HepG2 (cell line): ENCODE results near the gene PPP2R5E. TPM values are rescaled to one million over a fixed set of nuclear protein-coding genes. Genes with fewer than 3 reads are reported as not detected.

Experiments
- HOXA7 ChIP-seq: sonication (generic); formaldehyde crosslinking; IDR thresholded peaks from 2 replicates; pipeline ENCODE4 v1.8.1; 2022; ENCODE audit warnings: mild to moderate bottlenecking, missing genetic modification reagents, moderate library complexity
- MXI1 ChIP-seq: IDR thresholded peaks from 3 replicates; pipeline ENCODE4 v1.6.1; 2012; ENCODE audit warnings: low read depth, low read length, inconsistent platforms, borderline replicate concordance
- ONECUT2 ChIP-seq: sonication (generic); formaldehyde crosslinking; IDR thresholded peaks from 2 replicates; pipeline ENCODE4 v1.4.0; 2020; ENCODE audit warnings: missing genetic modification reagents
- PTBP1 ChIP-seq: fragments of 200-400 bp; formaldehyde crosslinking; IDR thresholded peaks from 2 replicates; pipeline ENCODE4 v1.6.1; 2018; ENCODE audit warnings: low read length, low read depth; ENCODE audit not compliant: poor library complexity, severe bottlenecking
- RFXAP ChIP-seq: sonication (generic); formaldehyde crosslinking; IDR thresholded peaks from 2 replicates; pipeline ENCODE4 v1.4.0; 2020; ENCODE audit warnings: missing genetic modification reagents, borderline replicate concordance
- RXRB ChIP-seq: IDR thresholded peaks from 2 replicates; pipeline ENCODE4 v1.6.1; 2016; ENCODE audit warnings: borderline replicate concordance, missing genetic modification reagents, missing compliant biosample characterization
- SIX1 ChIP-seq: sonication (generic); formaldehyde crosslinking; IDR thresholded peaks from 2 replicates; pipeline ENCODE4 v1.4.0; 2020; ENCODE audit warnings: missing genetic modification reagents, borderline replicate concordance
- THRA ChIP-seq: sonication (generic); formaldehyde crosslinking; IDR thresholded peaks from 2 replicates; pipeline ENCODE4 v1.4.0; 2020; ENCODE audit warnings: missing genetic modification reagents, borderline replicate concordance
- U2AF1 ChIP-seq: fragments of 200-400 bp; formaldehyde crosslinking; optimal IDR thresholded peaks from 2 replicates; pipeline ENCODE3; 2017; ENCODE audit warnings: mild to moderate bottlenecking, low read depth, low read length
- ZBTB7B ChIP-seq: sonication (generic); formaldehyde crosslinking; IDR thresholded peaks from 2 replicates; pipeline ENCODE4 v1.4.0; 2020; ENCODE audit warnings: missing genetic modification reagents
- ZC3H13 ChIP-seq: sonication (generic); formaldehyde crosslinking; IDR thresholded peaks from 2 replicates; pipeline ENCODE4 v1.8.1; 2023; ENCODE audit warnings: mild to moderate bottlenecking, missing genetic modification reagents, moderate library complexity
- ZNF143 ChIP-seq: sonication (generic); formaldehyde crosslinking; IDR thresholded peaks from 2 replicates; pipeline ENCODE4 v1.4.0; 2020; ENCODE audit warnings: missing genetic modification reagents
- ZNF280D ChIP-seq: sonication (generic); formaldehyde crosslinking; IDR thresholded peaks from 2 replicates; pipeline ENCODE4 v1.5.1; 2020; ENCODE audit warnings: mild to moderate bottlenecking, missing genetic modification reagents
- ZNF343 ChIP-seq: sonication (generic); formaldehyde crosslinking; IDR thresholded peaks from 2 replicates; pipeline ENCODE4 v1.4.0; 2020; ENCODE audit warnings: mild to moderate bottlenecking, missing genetic modification reagents
- ZNF503 ChIP-seq: sonication (generic); formaldehyde crosslinking; IDR thresholded peaks from 2 replicates; pipeline ENCODE4 v1.4.0; 2020; ENCODE audit warnings: missing genetic modification reagents
- ZNF558 ChIP-seq: sonication (generic); formaldehyde crosslinking; IDR thresholded peaks from 2 replicates; pipeline ENCODE4 v1.9.0; 2022; ENCODE audit warnings: mild to moderate bottlenecking, missing genetic modification reagents, borderline replicate concordance
- ZNF580 ChIP-seq: IDR thresholded peaks from 2 replicates; pipeline ENCODE4 v1.6.1; 2016; ENCODE audit warnings: low read depth, borderline replicate concordance
- ZNF687 ChIP-seq: sonication (generic); formaldehyde crosslinking; IDR thresholded peaks from 2 replicates; pipeline ENCODE4 v1.5.1; 2020; ENCODE audit warnings: mild to moderate bottlenecking, missing genetic modification reagents, moderate library complexity
- ZSCAN22 ChIP-seq: sonication (generic); formaldehyde crosslinking; IDR thresholded peaks from 2 replicates; pipeline ENCODE4 v1.4.0; 2020; ENCODE audit warnings: mild to moderate bottlenecking, missing genetic modification reagents
- polyA plus RNA-seq, 8 experiments: library from polyadenylated mRNA; depleted of rRNA in 3 of 8; stranded (reverse) in 7 of 8; unstranded in 1 of 8; fragments of >200 nt; fragmentation: Illumina TruSeq in 4 of 8; extraction: Trizol in 4 of 8; gene quantifications; 2 replicates each; pipeline versions ENCODE4 v1.2.1 to v1.2.3, GENCODE V29; 2011 to 2016; ENCODE audit warnings: low read depth in 4 of 8, missing spikeins in 1 of 8, mixed read lengths in 1 of 8; ENCODE audit not compliant: insufficient read depth in 1 of 8
- total RNA-seq, 5 experiments: library from RNA; depleted of rRNA; stranded (reverse); fragments of >200 nt; fragmentation: Illumina TruSeq; extraction: Trizol; gene quantifications; 2 replicates each; pipeline ENCODE4 v1.2.3, GENCODE V29; 2016; ENCODE audit warnings: low read depth in 1 of 5

The PPP2R5E gene
- total and polyA plus RNA-seq, 2 of the 13 experiments (the other 11 are each of a cell fraction or from before 2014, with no cell fraction given): 8.9 to 11.0 TPM

- TF ChIP-seq ZNF503 (CRISPR knock-in tag) (no peak), ZBTB7B (CRISPR knock-in tag) (no peak), RFXAP (CRISPR knock-in tag) (no peak), ZNF687 (CRISPR knock-in tag) (no peak), MXI1 (no peak), PTBP1 (no peak), SIX1 (CRISPR knock-in tag) (no peak), ZNF143 (CRISPR knock-in tag) (no peak), THRA (CRISPR knock-in tag) (no peak), ZNF558 (CRISPR knock-in tag) (no peak), ZNF343 (no peak), ZC3H13 (CRISPR knock-in tag) (no peak), U2AF1 (no peak), ZNF580 (CRISPR knock-in tag) (peak; percentile 26; the same call in 1 of the 2 replicates), RXRB (CRISPR knock-in tag) (peak; percentile 80), ZNF280D (CRISPR knock-in tag) (no peak; the same call in 1 of the 2 replicates), ZSCAN22 (no peak), HOXA7 (CRISPR knock-in tag) (no peak), ONECUT2 (CRISPR knock-in tag) (peak; percentile 97)
Measured at GRCh38 chr14:63457498-63457897, 85.7 kb downstream of the PPP2R5E start (continued).
